Ovary (tissue), 3 donors: ENCODE data around the gene CREBZF.
A peak's percentile ranks its signal among the peaks of the same experiment; 100 is the strongest.

Experiments
- CTCF ChIP-seq, 3 donors: fragments of 450-650 bp in 2 of 3; fragments of 200-600 bp in 1 of 3; IDR thresholded peaks; one replicate each; pipeline versions ENCODE4 v1.5.1 to v1.8.0; 2016 to 2022; ENCODE audit warnings: antibody characterized with exemption in 3 of 3, mild to moderate bottlenecking in 1 of 3
- POLR2A ChIP-seq: fragments of 450-650 bp; IDR thresholded peaks from one replicate; pipeline ENCODE4 v1.6.1; 2017; ENCODE audit warnings: antibody characterized with exemption, mild to moderate bottlenecking, moderate library complexity
- donor health status: DM: no; HTN: no; CAD: no.

DNA sequence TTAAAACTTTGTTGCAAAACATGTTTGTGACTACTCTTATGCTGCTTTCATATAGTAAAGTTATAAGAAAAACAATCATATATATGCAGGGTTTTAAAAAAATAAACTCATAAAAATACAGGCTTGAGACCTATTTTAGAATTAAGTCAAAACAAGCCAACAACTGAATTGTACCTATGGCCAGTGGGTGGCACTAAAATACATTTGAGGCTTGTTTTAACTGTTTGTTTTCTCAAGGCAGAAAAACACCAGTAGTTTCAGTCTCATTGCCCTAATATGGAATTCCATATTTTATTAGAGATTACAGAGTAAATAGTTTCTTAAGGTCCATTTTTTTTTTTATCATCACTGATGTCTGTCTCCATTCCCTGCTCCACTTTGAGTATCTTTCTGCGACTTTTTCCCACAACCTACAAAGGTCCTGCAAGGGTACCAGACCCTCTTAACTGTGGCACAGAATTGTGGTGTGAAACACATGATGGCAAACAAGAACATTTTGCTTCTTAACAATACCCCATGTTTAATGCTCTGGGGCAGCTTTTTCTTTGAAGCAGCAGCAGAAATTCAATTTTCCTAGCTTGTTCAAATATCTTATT is 29.6 kb upstream of the CREBZF start:
- TF ChIP-seq CTCF (IDR thresholded peaks at IDR 0.05) (peak in 1 of 3 donors; percentile 29), POLR2A (no peak)
